Right lung (tissue), 10 donors: ENCODE measurements around the gene FAAH. TPM values are rescaled to one million over a fixed set of nuclear protein-coding genes. Genes with fewer than 3 reads are reported as not detected.
"Not testable (repeated sequence)": the region's sequence is repeated elsewhere in the genome, so short reads cannot be mapped to it uniquely, and the experiment has no call there.

Experiments used
- DNase-seq, 2 donors: peaks; one replicate each; pipeline ENCODE4 v3.0.0-alpha.2; 2013
- long read RNA-seq, 8 donors: transcript quantifications; one replicate each; lab custom pipeline, GENCODE V29; 2026
- polyA plus RNA-seq, 5 donors: library from polyadenylated mRNA; unstranded; fragments of 120-200 nt; gene quantifications; one replicate each; pipeline versions ENCODE4 v1.2.1 to v1.2.3, GENCODE V29; 2013; ENCODE audit warnings: inconsistent platforms in 1 of 5, low replicate concordance in 1 of 5; ENCODE audit not compliant: insufficient read length in 5 of 5, insufficient read depth in 1 of 5

FAAH gene
- 10 to 100 TPM; 14.9 to 24.7 (median 21.4) TPM for polyA plus RNA-seq
- long read RNA-seq, donor 1, partial matches to known transcripts = 0 of 1 reads
- long read RNA-seq, donor 1, other reads (novel, unspliced or antisense) = 0 of 1 reads
- long read RNA-seq, donor 2 = 0 reads
- long read RNA-seq, donor 3, transcript FAAH-201 (15 exons, 2,094 nt) = major isoform, 6 of 6 reads
- long read RNA-seq, donor 3, partial matches to known transcripts = 0 of 6 reads
- long read RNA-seq, donor 3, other reads (novel, unspliced or antisense) = 0 of 6 reads
- long read RNA-seq, donor 4, partial matches to known transcripts = 0 of 2 reads
- long read RNA-seq, donor 4, other reads (novel, unspliced or antisense) = 0 of 2 reads
- long read RNA-seq, donor 5, partial matches to known transcripts = 0 of 4 reads
- long read RNA-seq, donor 5, other reads (novel, unspliced or antisense) = 0 of 4 reads
- long read RNA-seq, donor 6, partial matches to known transcripts = 7 of 10 reads
- long read RNA-seq, donor 6, other reads (novel, unspliced or antisense) = 0 of 10 reads
- long read RNA-seq, donor 7, transcript FAAH-201 (15 exons, 2,094 nt) = major isoform, 7 of 7 reads
- long read RNA-seq, donor 7, partial matches to known transcripts = 0 of 7 reads
- long read RNA-seq, donor 7, other reads (novel, unspliced or antisense) = 0 of 7 reads
- long read RNA-seq, donor 8 = 0 reads

GRCh38 chr1:46394108-46394871, at the start of gene FAAH:
FAAH (plus strand) TSS chr1:46394317; CDS start chr1:46394349, 32 bp downstream.
- DNase-seq = peak; percentile 47 to 48

GRCh38 chr1:46344481-46344880, 49.6 kb upstream of the FAAH start:
- DNase-seq = no peak

GRCh38 chr1:46345281-46345680, 48.8 kb upstream of the FAAH start:
- no peak for DNase-seq

- no peak for DNase-seq
Observed at GRCh38 chr1:46352363-46352762, 41.8 kb upstream of the FAAH start.

DNA sequence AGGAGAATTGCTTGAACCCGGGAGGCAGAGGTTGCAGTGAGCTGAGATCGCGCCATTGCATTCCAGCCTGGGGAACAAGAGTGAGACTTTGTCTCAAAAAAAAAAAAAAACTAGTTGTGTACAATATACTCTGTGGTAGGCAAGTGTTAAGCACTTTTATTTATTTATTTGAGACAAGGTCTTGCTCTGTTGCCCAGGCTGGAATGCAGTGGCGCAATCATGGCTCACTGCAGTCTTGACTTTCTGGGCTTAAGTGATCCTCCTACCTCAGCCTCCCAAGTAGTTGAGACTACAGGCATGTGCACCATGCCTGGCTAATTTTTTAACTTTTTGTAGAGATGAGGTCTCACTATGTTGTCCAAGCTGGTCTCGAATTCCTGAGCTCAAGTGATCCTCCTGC, 38.2 kb upstream of the FAAH start:
- DNase-seq = not testable (repeated sequence)

DNA sequence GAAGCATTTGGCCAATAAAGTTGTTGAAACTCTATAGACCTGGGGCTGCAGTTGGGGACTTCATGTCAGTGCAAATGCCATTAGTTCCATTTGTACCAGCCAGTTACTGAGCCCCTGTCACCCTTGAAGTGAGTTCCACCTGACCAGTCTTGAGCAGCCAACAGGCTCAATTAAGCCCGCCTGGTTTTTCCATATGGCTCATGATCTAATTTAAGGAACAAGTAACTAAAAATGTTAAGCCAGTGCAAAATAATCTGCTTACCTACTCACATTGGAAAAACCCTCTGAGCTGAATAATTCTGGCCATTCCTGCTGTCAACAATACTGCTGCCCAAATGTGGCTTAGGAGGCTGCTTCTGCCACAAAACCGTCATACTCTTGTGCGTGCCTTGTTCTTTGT, 32.0 kb upstream of the FAAH start:
- no peak for DNase-seq

DNA sequence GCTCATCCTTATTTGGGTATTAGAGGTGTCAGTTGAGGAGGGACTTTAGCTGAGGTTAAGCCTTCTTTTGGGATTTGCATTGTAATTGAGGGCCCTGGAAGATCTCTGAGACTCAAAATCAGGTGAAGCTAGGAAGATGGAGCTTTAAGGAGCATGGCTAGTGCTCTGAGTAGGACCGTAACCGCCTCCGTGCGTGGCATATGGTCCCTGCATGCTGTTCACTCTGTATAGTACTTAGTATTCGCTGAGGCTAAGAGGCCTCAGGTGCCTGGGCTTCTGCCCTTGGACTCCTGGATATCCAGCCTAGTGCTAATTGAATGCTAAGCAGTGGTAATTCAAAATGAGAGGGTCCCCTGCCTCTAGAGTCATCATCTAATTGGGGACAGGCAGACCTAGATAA, 31.0 kb upstream of the FAAH start:
- DNase-seq = no peak

DNA sequence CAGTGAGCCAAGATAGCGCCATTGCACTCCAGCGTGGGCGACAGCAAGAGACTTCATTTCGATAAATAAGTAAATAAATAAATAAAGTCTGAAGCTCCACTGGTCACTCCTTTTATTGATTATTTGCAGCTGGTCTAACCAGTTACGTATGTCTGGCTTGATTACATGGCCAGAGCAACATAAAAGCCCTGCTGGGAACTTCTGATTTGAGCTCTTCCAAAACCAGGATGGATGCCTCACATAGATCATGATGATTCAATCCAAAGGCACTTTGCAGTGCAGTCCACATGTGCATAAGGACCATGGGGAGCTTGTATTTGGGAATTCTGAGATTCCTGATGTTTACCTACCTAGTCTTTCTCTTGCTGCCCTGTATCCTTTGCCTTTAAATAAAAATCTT, 29.5 kb upstream of the FAAH start:
- no peak for DNase-seq

DNA sequence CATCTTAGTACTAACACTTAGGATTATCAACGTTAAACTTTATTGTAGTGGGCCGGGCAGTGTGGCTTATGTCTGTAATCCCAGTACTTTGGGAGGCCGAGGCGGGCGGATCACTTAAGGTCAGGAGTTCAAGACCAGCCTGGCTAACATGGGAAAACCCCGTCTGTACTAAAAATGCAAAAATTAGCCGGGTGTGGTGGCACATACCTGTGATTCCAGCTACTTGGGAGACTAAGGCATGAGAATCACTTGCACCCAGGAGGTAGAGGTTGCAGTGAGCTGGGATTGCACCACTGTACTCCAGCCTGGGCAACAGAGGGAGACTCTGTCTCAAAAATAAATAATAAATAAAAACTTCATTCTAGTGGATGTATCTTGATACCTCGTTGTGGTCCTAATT, 28.3 kb upstream of the FAAH start:
- DNase-seq = not testable (repeated sequence)

DNA sequence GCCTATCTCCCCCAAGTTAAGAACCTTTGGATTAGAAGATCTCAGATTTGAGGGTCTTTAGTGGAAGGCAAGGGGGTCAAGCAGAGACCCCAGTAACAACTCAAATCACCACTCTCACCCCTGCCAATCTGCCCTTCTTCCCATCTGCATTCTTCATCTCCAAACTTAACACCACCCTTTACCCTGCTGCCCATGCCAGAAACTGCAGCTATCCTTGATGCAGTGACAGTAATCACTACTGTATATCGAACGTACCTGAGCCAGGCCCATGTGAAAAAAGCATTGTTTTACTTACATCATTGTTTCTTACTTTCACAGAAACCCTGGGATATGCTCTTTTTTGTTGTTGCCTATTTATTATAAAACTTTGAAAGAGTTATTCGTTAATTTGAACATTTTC, 27.0 kb upstream of the FAAH start:
- no peak for DNase-seq

DNA sequence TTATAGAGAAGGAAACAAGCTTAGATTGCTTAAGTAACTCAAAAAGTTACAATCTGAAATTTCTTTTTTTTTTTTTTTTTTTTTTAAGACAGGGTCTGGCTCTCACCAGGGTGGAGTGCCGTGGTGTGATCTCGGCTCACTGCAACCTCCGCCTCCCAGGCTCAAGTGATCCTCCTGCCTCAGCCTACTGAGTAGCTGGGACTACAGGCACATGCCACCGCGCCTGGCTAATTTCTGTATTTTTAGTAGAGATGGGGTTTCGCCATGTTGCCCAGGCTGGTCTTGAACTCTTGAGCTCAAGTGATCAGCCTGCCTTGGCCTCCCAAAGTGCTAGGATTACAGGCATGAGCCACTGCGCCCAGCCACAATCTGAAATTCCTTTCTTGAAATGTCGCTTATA, 26.4 kb upstream of the FAAH start:
- DNase-seq = not testable (repeated sequence)

GRCh38 chr1:46368791-46369190, 25.3 kb upstream of the FAAH start:
- DNase-seq = no peak

GRCh38 chr1:46369542-46370213, 24.4 kb upstream of the FAAH start:
- no peak for DNase-seq

DNA sequence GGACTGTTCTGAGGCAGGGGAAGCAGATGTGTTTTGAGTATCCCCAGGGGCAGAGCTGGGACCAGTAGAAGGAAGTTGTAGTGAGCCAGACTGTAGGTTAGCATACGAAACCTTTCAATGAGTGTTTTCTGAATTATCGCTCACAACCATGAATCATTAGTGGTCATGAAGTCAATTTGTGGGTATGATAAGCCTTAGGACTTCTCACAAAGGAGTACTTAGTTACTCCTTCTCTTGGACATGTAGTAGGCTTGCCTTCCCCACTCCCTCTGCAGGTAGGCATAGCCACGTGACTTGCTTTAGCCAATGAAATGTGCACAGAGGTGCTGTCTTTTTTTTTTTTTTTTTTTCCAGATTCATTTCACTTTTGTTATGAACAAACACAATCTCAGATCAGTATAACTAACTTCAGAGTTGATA, 23.9 kb upstream of the FAAH start:
- DNase-seq = no peak

DNA sequence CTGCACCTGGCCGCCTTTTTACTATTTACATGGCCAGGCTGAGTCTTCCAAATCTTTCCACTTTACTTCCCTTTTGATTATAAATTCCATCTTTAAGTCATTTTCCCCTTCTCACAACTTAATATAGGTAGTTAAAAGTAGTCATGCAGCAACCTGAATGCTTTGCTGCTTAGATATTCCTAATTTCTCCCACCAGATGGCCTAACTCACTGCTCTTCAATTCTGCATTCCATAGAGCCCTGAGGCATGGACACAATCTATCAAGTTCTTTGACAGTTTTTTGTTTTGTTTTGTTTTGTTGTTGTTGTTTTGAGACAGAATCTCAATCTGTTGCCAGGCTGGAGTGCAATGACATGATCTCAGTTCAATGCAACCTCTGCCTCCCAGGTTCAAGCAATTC, 21.7 kb upstream of the FAAH start:
- no peak for DNase-seq

- DNase-seq = no peak
Observed at GRCh38 chr1:46379996-46380395, 14.1 kb upstream of the FAAH start.

DNA sequence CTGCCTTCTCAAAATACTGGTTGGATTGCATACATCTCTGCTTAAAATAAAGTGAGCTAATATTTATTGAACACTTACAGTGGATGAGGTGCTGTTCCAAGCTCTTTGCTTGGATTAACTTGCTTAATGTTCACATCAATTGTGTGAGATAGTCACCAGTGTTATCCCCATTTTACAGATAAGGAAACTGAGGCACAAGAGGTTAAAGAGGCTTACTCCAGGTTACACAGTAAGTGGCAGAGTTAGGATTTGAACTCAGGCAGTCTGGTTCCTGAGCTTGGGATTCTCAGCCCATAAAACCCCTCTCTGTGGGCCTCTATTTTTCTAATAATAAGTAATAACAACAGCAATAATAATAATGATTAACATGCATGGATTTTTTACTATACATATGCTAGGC, 13.6 kb upstream of the FAAH start:
- DNase-seq = no peak

DNA sequence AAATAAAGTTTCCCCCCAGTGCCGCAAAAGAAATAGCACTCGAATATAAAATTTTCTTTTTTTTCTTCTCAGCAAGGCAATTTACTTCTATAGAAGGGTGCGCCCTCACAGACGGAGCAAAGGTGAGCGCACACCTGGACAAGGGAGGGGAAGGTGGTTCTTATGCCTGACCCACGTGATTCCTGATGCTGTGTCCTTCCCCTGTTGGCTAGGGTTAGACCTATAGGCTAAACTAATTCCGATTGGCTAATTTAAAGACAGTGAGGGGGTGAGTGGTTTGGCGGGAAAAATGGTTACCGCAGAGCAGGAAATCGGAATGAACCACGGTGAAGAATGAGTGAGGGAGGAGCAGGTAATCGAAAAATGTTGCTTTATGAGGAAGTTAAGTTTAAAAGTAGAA, 607 bp upstream of the FAAH start:
- DNase-seq = no peak

DNA sequence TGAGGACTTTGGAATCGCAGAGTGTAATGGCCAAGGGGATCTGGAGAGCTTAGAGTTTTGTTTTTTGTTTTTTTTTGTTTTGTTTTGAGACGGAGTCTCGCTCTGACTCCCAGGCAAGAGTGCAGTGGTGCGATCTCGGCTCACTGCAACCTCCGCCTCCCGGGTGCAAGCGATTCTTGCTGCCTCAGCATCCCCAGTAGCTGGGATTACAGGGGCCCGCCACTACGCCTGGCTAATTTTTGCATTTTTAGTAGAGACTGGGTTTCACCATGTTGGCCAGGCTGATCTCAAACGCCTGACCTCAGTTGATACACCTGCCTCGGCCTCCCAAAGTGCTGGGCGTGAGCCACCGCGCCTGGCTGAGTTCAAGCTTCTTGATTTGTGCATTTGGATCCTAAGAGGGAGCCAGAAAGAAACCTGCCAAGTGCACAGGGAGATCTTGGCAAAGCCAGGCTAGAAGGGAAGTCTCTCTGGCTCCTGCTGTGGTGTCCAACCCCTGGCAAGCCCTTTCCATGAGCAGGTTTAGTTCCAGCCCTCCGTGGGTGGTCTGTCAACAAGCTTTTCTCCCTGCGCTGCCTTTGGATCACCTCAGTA, 852 bp downstream of the FAAH start:
- DNase-seq = no peak

DNA sequence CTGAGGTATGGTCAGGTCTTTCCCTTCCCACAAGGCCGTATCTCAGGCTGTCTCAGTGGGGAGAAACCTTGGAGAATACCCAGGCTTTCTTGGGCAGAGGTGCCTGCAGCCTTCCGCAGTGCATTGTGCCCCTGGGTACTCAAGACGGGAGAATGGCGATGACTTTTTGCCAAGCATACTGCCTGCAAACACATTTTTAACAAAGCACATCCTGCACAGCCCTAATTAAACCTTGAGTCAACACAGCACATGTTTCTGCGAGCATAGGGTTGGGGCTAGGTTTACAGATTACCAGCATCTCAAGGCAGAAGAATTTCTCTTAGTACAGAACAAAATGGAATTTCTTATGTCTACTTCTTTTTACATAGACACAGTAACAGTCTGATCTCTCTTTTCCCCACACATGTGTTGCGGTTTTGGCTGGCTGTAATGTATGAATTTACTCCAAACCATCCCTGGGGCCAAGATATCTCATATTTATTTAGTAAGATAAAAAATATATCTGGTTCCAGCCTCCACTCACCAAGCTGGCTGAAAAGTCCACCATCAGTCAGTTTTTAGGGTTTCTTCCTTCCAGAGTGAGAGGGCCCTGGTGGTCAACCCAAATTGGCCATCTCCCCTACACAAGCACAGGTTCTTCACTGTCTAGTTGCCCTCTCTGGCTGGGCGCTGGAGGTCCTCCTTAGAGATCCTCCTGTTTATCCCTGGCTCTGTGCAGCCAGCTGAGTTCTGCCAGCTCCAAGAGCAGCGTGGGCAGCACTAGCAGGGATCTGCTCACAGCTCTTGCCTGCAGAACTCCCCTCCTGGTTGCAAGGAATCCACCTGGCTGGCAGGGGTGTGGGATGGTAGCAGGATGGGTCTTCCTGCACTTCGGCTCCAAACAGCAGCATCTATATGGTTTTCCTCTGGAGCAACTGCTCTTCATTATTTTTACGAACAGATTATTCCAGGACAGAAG, 2.6 kb downstream of the FAAH start:
- no peak for DNase-seq
